Osteocyte (in vitro differentiated cells): ENCODE results near the gene JCAD. TPM values are rescaled to one million over a fixed set of nuclear protein-coding genes. Genes with fewer than 3 reads are reported as not detected.

Experiments
- DNase-seq: peaks from one replicate; pipeline ENCODE4 v3.0.0; 2021; ENCODE audit warnings: mixed read lengths; ENCODE audit not compliant: unreplicated experiment; ENCODE audit errors: extremely low spot score
- H3K27ac Mint-ChIP-seq: one replicate; pipeline ENCODE4 v1.8.0; 2021; ENCODE audit warnings: mild to moderate bottlenecking, mixed read lengths; ENCODE audit not compliant: unreplicated experiment
- H3K27me3 Mint-ChIP-seq: one replicate; pipeline ENCODE4 v1.8.0; 2021; ENCODE audit warnings: mixed read lengths; ENCODE audit not compliant: unreplicated experiment
- H3K36me3 Mint-ChIP-seq: one replicate; pipeline ENCODE4 v1.8.0; 2021; ENCODE audit warnings: mixed read lengths; ENCODE audit not compliant: unreplicated experiment
- H3K4me1 Mint-ChIP-seq: one replicate; pipeline ENCODE4 v1.8.0; 2021; ENCODE audit warnings: mixed read lengths; ENCODE audit not compliant: unreplicated experiment
- H3K4me3 Mint-ChIP-seq: one replicate; pipeline ENCODE4 v1.8.0; 2021; ENCODE audit warnings: mild to moderate bottlenecking, moderate library complexity, mixed read lengths; ENCODE audit not compliant: unreplicated experiment
- H3K9me3 Mint-ChIP-seq: one replicate; pipeline ENCODE4 v1.8.0; 2021; ENCODE audit warnings: mixed read lengths; ENCODE audit not compliant: unreplicated experiment
- CTCF ChIP-seq: fragments of 200-600 bp; sonication (generic); IDR thresholded peaks from 2 replicates; pipeline ENCODE4 v1.5.0; 2021; ENCODE audit warnings: antibody characterized with exemption, mild to moderate bottlenecking, moderate library complexity
- total RNA-seq: library from RNA; stranded (reverse); gene quantifications from 2 replicates; pipeline ENCODE4 v1.2.1, GENCODE V29; 2021

The JCAD gene
- total RNA-seq, 1 donor from 2014 or later = 7.5 TPM

- TF ChIP-seq CTCF = no peak
- peaks cover 40% of the 10 kb centered on the region for H3K27me3 Mint-ChIP-seq
- no peak overlapping the region for H3K27ac Mint-ChIP-seq
- no peak overlapping the region for H3K4me3 Mint-ChIP-seq
- peaks cover 4% of the 10 kb centered on the region for H3K9me3 Mint-ChIP-seq
- H3K36me3 Mint-ChIP-seq = no peaks in the 10 kb centered on the region
- DNase-seq = no peak
- no peaks in the 10 kb centered on the region for H3K4me1 Mint-ChIP-seq
Observed at GRCh38 chr10:30080161-30080560, 20.8 kb upstream of the JCAD start.

GRCh38 chr10:30079408-30079807 lies 20.0 kb upstream of the JCAD start:
- TF ChIP-seq CTCF = no peak
- H3K27me3 Mint-ChIP-seq = peaks cover 32% of the 10 kb centered on the region
- peaks cover 4% of the 10 kb centered on the region for H3K9me3 Mint-ChIP-seq
- H3K27ac Mint-ChIP-seq = no peak overlapping the region
- no peaks in the 10 kb centered on the region for H3K36me3 Mint-ChIP-seq
- no peaks in the 10 kb centered on the region for H3K4me1 Mint-ChIP-seq
- no peak for DNase-seq
- H3K4me3 Mint-ChIP-seq = no peak overlapping the region

- H3K36me3 Mint-ChIP-seq = no peaks in the 10 kb centered on the region
- H3K27me3 Mint-ChIP-seq = peaks cover 38% of the 10 kb centered on the region
- H3K9me3 Mint-ChIP-seq = peaks cover 4% of the 10 kb centered on the region
- no peak overlapping the region for H3K27ac Mint-ChIP-seq
- H3K4me3 Mint-ChIP-seq = no peak overlapping the region
- no peak for TF ChIP-seq CTCF
- no peak for DNase-seq
- H3K4me1 Mint-ChIP-seq = no peaks in the 10 kb centered on the region
Observed at GRCh38 chr10:30075481-30075880, 16.1 kb upstream of the JCAD start.

GRCh38 chr10:30074933-30075332 lies 15.5 kb upstream of the JCAD start:
- H3K9me3 Mint-ChIP-seq = peaks cover 4% of the 10 kb centered on the region
- peaks cover 34% of the 10 kb centered on the region for H3K27me3 Mint-ChIP-seq
- TF ChIP-seq CTCF = no peak
- no peak for DNase-seq
- H3K4me3 Mint-ChIP-seq = no peak overlapping the region
- no peaks in the 10 kb centered on the region for H3K36me3 Mint-ChIP-seq
- no peak overlapping the region for H3K27ac Mint-ChIP-seq
- H3K4me1 Mint-ChIP-seq = no peaks in the 10 kb centered on the region

- H3K9me3 Mint-ChIP-seq = no peaks in the 10 kb centered on the region
- H3K4me3 Mint-ChIP-seq = no peak overlapping the region
- no peak overlapping the region for H3K27ac Mint-ChIP-seq
- H3K4me1 Mint-ChIP-seq = no peaks in the 10 kb centered on the region
- H3K27me3 Mint-ChIP-seq = peaks cover 34% of the 10 kb centered on the region
- no peaks in the 10 kb centered on the region for H3K36me3 Mint-ChIP-seq
- no peak for DNase-seq
- TF ChIP-seq CTCF = no peak
Observed at GRCh38 chr10:30074090-30074489, 14.7 kb upstream of the JCAD start.
